Gastrocnemius medialis (tissue), 4 donors: ENCODE data around the gene LMO7.

Experiments used
- POLR2A ChIP-seq, 2 donors: fragments of 450-650 bp; IDR thresholded peaks; one replicate each; pipeline ENCODE4 v1.6.1; 2017; ENCODE audit warnings: antibody characterized with exemption in 2 of 2, mild to moderate bottlenecking in 2 of 2, moderate library complexity in 2 of 2
- TF ChIP-seq, protein P1 (sequence below), 5 experiments: fragments of 450-650 bp in 3 of 5; fragments of 200-600 bp in 2 of 5; sonication (generic) in 2 of 5; IDR thresholded peaks in 4 of 5; conservative IDR thresholded peaks in 1 of 5; 1 replicate in 4 of 5; 2 replicates in 1 of 5; pipeline ENCODE4 v1.5.1; 2016 to 2019; ENCODE audit warnings: antibody characterized with exemption in 5 of 5, mild to moderate bottlenecking in 3 of 5, moderate library complexity in 3 of 5

DNA sequence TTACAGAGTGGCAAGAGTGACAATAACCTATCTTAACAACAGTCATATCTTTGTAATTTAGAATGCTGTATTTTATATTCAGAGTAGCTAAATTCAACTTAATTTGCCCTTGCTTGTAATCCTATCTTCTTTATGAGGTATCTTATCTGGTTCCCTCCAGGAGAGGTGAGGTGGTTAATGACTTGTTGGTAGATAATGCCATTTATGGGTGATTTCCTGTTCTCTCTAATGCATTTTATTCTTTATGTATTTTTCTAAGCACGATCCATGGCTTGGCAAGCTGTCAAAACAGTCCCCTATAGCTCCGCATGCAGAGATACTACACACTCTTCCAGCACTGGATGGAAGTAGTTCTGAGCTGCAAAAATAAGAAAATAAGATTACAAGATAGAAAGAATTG lies 267.9 kb downstream of the LMO7 start:
- TF ChIP-seq POLR2A (IDR thresholded peaks at IDR 0.05) = no peak
- TF ChIP-seq, protein P1, sequence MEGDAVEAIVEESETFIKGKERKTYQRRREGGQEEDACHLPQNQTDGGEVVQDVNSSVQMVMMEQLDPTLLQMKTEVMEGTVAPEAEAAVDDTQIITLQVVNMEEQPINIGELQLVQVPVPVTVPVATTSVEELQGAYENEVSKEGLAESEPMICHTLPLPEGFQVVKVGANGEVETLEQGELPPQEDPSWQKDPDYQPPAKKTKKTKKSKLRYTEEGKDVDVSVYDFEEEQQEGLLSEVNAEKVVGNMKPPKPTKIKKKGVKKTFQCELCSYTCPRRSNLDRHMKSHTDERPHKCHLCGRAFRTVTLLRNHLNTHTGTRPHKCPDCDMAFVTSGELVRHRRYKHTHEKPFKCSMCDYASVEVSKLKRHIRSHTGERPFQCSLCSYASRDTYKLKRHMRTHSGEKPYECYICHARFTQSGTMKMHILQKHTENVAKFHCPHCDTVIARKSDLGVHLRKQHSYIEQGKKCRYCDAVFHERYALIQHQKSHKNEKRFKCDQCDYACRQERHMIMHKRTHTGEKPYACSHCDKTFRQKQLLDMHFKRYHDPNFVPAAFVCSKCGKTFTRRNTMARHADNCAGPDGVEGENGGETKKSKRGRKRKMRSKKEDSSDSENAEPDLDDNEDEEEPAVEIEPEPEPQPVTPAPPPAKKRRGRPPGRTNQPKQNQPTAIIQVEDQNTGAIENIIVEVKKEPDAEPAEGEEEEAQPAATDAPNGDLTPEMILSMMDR (IDR thresholded peaks at IDR 0.05 in 4 of 5, conservative IDR thresholded peaks at IDR 0.05 in 1 of 5) = no peak
